GM21447 (cell line): ENCODE data around the gene SH3BGRL2.
"Not testable (repeated sequence)": the region's sequence is repeated elsewhere in the genome, so short reads cannot be mapped to it uniquely, and the experiment has no call there.

Experiments used
- ATAC-seq: cut with Tn5 transposase; IDR thresholded peaks from one replicate; pipeline ENCODE4 v1.9.1; 2021; ENCODE audit not compliant: unreplicated experiment

Gene SH3BGRL2

GRCh38 chr6:79734374-79734773 is 103.2 kb downstream of the SH3BGRL2 start:
- ATAC-seq: no peak

GRCh38 chr6:79735183-79735582 is 104.1 kb downstream of the SH3BGRL2 start:
- ATAC-seq: no peak

GRCh38 chr6:79737172-79737571 is 106.0 kb downstream of the SH3BGRL2 start:
- no peak for ATAC-seq

GRCh38 chr6:79742030-79742429 is 110.9 kb downstream of the SH3BGRL2 start:
- no peak for ATAC-seq

- ATAC-seq: not testable (repeated sequence)
Observed at GRCh38 chr6:79745282-79745681, 114.2 kb downstream of the SH3BGRL2 start.

- ATAC-seq: not testable (repeated sequence)
Observed at GRCh38 chr6:79746325-79746724, 115.2 kb downstream of the SH3BGRL2 start.

GRCh38 chr6:79750806-79751205 is 119.7 kb downstream of the SH3BGRL2 start:
- no peak for ATAC-seq
